ENCODE data around the gene QSOX2. TPM values are rescaled to one million over a fixed set of nuclear protein-coding genes. Genes with fewer than 3 reads are reported as not detected.
A peak's percentile ranks its signal among the peaks of the same experiment; 100 is the strongest.

Gene QSOX2
- total RNA-seq, 1 donor from 2014 or later = 23.6 TPM

DNA sequence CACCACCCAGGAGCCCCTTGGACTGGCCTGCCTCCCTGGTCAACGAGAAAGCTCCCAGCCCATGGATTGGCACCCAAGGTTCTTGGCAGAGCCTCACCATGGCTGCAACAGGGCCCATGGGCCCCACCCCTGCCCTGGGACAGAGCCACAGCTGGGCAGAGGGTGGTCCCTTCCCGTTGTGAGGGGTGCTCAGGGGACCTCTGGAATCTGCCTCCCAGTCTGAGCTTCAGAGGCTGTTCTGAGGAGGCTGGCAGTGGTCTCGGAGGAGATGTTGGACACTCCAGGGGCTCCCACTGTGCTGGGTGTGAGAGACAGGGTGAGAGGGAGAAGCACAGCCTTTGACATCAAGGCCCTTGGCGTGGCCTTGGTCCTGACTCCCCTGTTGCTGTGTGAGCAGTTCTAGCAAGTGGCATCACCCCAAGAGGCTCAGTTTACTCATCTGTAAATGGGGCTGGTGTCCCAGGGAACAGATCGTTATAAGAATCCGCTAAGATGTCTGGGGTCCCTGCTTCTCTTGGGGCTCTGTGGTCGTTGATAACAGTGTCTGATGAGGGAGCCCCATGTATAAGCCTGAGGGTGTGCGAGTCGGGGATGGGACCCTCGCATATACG is 73.7 kb downstream of the QSOX2 start:
- Mint-ChIP-seq H3K9me3 (no peaks in the 10 kb centered on the region), H3K27ac (no peak overlapping the region), H3K4me1 (ENCODE audit: unreplicated experiment) (peaks cover 22% of the 10 kb centered on the region), H3K4me3 (no peak overlapping the region), H3K27me3 (peaks cover 4% of the 10 kb centered on the region), H3K36me3 (no peaks in the 10 kb centered on the region)
- TF ChIP-seq, protein P1, sequence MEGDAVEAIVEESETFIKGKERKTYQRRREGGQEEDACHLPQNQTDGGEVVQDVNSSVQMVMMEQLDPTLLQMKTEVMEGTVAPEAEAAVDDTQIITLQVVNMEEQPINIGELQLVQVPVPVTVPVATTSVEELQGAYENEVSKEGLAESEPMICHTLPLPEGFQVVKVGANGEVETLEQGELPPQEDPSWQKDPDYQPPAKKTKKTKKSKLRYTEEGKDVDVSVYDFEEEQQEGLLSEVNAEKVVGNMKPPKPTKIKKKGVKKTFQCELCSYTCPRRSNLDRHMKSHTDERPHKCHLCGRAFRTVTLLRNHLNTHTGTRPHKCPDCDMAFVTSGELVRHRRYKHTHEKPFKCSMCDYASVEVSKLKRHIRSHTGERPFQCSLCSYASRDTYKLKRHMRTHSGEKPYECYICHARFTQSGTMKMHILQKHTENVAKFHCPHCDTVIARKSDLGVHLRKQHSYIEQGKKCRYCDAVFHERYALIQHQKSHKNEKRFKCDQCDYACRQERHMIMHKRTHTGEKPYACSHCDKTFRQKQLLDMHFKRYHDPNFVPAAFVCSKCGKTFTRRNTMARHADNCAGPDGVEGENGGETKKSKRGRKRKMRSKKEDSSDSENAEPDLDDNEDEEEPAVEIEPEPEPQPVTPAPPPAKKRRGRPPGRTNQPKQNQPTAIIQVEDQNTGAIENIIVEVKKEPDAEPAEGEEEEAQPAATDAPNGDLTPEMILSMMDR (conservative IDR thresholded peaks at IDR 0.05) = no peak
- no peak for DNase-seq (ENCODE audit: extremely low spot score, unreplicated experiment)

DNA sequence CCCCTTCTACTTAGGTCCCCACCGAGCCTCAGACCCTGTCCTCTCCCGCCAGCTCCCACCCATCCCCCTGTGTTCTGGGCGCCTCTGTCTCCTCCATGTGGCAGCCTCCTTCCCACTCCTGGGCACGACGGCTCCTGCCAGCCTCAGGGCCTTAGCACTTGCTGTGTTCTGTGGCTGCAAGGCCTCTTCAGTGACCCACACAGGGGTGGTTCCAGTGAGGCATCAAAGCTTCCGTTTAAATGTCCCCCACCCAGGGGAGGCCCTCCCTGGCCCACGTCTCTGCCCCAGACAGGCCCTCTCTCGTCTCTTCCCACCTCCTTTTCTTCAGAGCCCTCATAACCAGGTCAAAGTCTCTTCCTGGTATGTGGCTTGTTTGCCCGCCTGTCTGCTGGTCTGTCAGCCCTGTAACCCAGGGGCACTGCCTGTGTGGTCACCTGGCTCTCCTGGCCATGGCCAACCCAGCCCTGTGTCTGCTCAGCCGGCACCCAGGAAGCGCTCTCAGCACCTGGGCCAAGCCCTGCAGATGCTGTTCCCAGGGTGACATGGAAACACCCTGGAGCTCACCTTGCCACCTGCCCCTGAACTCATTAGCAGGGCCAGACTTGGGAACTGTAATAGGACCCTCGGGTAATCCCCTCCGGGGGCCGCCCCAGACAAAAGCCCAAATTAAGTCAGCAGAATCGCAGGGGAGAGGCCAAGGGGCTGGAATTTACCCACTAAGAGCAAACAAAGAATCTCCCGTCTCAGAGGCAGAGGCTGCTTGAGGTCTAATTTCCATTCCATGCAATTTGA is 74.4 kb downstream of the QSOX2 start:
- Mint-ChIP-seq H3K4me3 (peak overlapping the region; percentile 57), H3K36me3 (no peaks in the 10 kb centered on the region), H3K4me1 (ENCODE audit: unreplicated experiment) (peaks cover 22% of the 10 kb centered on the region), H3K27ac (peak overlapping the region; percentile 56), H3K27me3 (peaks cover 4% of the 10 kb centered on the region), H3K9me3 (no peaks in the 10 kb centered on the region)
- no peak for DNase-seq (ENCODE audit: extremely low spot score, unreplicated experiment)
- TF ChIP-seq, protein P1 (conservative IDR thresholded peaks at IDR 0.05) = no peak

DNA sequence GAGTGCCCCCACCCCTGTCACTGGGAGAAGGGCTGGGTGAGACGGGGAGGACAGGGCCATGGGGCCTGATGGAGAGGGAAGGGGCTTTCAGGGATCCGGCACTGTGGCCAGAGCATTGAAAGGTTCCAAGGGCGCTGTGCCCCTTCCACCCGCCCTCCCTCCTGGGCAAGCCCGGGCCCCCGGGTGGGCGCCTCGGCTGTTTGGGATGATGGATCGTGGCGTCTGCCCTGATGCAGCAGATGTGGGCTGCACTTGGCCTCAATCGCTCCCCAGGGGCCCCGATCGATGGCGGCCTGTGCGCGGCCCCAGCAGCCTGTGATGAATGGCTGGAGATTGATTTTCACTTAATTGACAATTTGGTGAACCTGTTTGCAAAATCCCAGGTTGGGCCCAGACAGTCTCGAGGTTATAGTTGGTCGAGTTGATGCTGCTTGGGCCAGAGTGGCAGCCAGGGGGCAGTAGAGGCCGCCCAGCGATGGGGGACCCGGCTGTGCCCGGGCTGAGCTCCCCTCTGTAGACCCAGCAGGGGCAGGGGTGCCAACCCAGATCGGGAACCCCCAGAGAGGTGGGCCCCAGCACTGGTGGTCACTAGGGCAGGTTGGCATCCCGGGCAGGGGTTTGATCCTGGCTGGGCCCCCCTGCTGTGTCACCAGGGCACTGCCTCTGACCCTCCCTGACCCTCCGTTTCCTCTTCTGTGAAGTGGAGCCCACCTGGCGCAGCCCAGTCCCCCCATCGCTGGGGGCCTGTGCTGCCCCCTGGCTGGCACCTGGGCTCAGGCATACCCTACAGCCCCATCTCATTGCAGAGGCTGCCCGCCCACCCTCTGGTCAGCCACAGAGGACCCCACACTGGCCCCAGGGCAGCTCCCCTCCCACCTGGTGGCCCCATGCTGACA is 75.4 kb downstream of the QSOX2 start:
- Mint-ChIP-seq H3K27ac (peak overlapping the region; percentile 56), H3K4me3 (no peak overlapping the region), H3K4me1 (ENCODE audit: unreplicated experiment) (peaks cover 18% of the 10 kb centered on the region), H3K36me3 (no peaks in the 10 kb centered on the region), H3K9me3 (no peaks in the 10 kb centered on the region), H3K27me3 (peaks cover 4% of the 10 kb centered on the region)
- no peak for DNase-seq (ENCODE audit: extremely low spot score, unreplicated experiment)
- TF ChIP-seq, protein P1 (conservative IDR thresholded peaks at IDR 0.05) = peak; percentile 85

DNA sequence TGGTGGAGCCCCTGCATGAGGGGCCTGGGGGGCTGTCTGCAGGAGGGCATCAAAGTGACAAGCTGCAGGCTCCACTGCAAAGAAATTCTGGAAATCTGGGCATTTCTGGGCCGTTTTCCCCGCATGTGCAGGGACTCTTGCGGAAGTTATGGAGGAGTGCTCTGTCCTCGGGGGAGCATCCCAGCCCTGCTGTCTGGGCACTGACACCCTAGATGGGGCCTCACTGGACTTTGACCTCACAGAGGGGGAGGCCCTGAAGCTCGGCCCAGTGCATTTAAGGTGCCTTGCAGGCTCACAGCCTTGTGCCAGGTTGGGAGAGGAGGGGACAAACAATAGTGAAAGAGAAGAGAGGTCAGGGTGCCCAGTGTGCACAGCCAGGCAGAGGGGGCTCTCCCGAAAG is 76.1 kb downstream of the QSOX2 start:
- H3K4me3 Mint-ChIP-seq = peak overlapping the region; percentile 55
- no peak overlapping the region for H3K27ac Mint-ChIP-seq
- TF ChIP-seq, protein P1 (conservative IDR thresholded peaks at IDR 0.05) = no peak
- no peaks in the 10 kb centered on the region for H3K9me3 Mint-ChIP-seq
- no peaks in the 10 kb centered on the region for H3K36me3 Mint-ChIP-seq
- peaks cover 4% of the 10 kb centered on the region for H3K27me3 Mint-ChIP-seq
- DNase-seq (ENCODE audit: extremely low spot score, unreplicated experiment) = no peak
- peaks cover 18% of the 10 kb centered on the region for H3K4me1 Mint-ChIP-seq (ENCODE audit: unreplicated experiment)

DNA sequence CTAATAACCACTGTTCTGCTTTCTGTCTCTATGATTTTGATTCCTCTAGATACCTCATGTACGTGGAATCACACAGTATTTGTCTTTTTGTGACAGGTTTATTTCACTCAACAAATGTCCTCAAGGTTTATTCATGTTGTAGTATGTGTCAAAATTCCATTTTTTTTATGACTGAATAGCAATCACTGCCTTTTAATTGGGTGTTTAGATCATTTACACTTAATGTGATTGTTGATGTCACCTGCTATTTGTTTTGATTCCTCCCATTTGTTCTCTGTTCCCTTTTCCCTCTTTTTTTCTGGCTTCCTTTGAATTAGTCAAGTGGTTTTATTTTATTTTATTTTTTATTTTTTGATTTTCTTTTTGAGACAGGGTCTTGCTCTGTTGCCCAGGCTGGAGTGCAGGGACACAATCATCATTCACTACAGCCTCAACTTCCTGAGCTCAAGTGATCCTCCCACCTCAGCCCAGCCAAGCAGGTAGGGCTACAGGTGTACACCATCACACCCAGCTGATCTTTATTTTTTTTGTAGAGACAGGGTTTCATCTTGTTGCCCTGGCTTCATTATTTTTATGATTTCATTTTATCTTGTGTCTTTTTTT is 82.3 kb downstream of the QSOX2 start:
- Mint-ChIP-seq H3K27me3 (peaks cover 4% of the 10 kb centered on the region), H3K9me3 (no peaks in the 10 kb centered on the region), H3K4me1 (ENCODE audit: unreplicated experiment) (peaks cover 7% of the 10 kb centered on the region), H3K4me3 (no peak overlapping the region), H3K27ac (no peak overlapping the region), H3K36me3 (no peaks in the 10 kb centered on the region)
- DNase-seq (ENCODE audit: extremely low spot score, unreplicated experiment) = no peak
- TF ChIP-seq, protein P1 (conservative IDR thresholded peaks at IDR 0.05) = no peak

All from type B pancreatic cell (in vitro differentiated cells).